ENCODE data around the gene CCNY.

CCNY gene

GRCh38 chr10:35540296-35541164 lies 204.2 kb downstream of the CCNY start:
- Histone ChIP-seq H3K27ac (no peak overlapping the region), H3K9me3 (no peaks in the 10 kb centered on the region), H3K4me1 (ENCODE audit: control insufficient read depth in 1 of 2, insufficient read depth in 1 of 2, low read depth in 1 of 2, low read length in 1 of 2) (no peaks in the 10 kb centered on the region), H3K27me3 (no peaks in the 10 kb centered on the region), H3K36me3 (peaks cover 19% of the 10 kb centered on the region), H3K4me3 (ENCODE audit: low read depth in 1 of 2, low read length in 1 of 2) (no peak overlapping the region)
- no peak for TF ChIP-seq CTCF (IDR thresholded peaks at IDR 0.05)

- Histone ChIP-seq H3K4me1 (ENCODE audit: control insufficient read depth in 1 of 2, insufficient read depth in 1 of 2, low read depth in 1 of 2, low read length in 1 of 2) (no peaks in the 10 kb centered on the region), H3K9me3 (no peaks in the 10 kb centered on the region), H3K27me3 (no peaks in the 10 kb centered on the region), H3K27ac (no peak overlapping the region), H3K36me3 (peaks cover 16% of the 10 kb centered on the region), H3K4me3 (ENCODE audit: low read depth in 1 of 2, low read length in 1 of 2) (no peak overlapping the region)
- no peak for TF ChIP-seq CTCF (IDR thresholded peaks at IDR 0.05)
Measured at GRCh38 chr10:35541720-35542119, 205.4 kb downstream of the CCNY start.

- TF ChIP-seq CTCF (IDR thresholded peaks at IDR 0.05): no peak
- Histone ChIP-seq H3K27me3 (no peaks in the 10 kb centered on the region), H3K4me3 (ENCODE audit: low read depth in 1 of 2, low read length in 1 of 2) (no peak overlapping the region), H3K36me3 (peaks cover 16% of the 10 kb centered on the region), H3K9me3 (no peaks in the 10 kb centered on the region), H3K4me1 (ENCODE audit: control insufficient read depth in 1 of 2, insufficient read depth in 1 of 2, low read depth in 1 of 2, low read length in 1 of 2) (no peaks in the 10 kb centered on the region), H3K27ac (no peak overlapping the region)
Measured at GRCh38 chr10:35542303-35542702, 206.0 kb downstream of the CCNY start.

GRCh38 chr10:35545079-35545657 lies 208.9 kb downstream of the CCNY start:
- Histone ChIP-seq H3K4me3 (ENCODE audit: low read depth in 1 of 2, low read length in 1 of 2) (no peak overlapping the region), H3K36me3 (peaks cover 24% of the 10 kb centered on the region), H3K27ac (no peak overlapping the region), H3K9me3 (no peaks in the 10 kb centered on the region), H3K27me3 (no peaks in the 10 kb centered on the region), H3K4me1 (ENCODE audit: control insufficient read depth in 1 of 2, insufficient read depth in 1 of 2, low read depth in 1 of 2, low read length in 1 of 2) (no peaks in the 10 kb centered on the region)
- no peak for TF ChIP-seq CTCF (IDR thresholded peaks at IDR 0.05)

GRCh38 chr10:35545878-35546590 lies 209.7 kb downstream of the CCNY start:
- H3K9me3 ChIP-seq: no peaks in the 10 kb centered on the region
- no peak overlapping the region for H3K27ac ChIP-seq
- peaks cover 4 to 7% of the 10 kb centered on the region in 2 experiments for H3K4me1 ChIP-seq (ENCODE audit: control insufficient read depth in 1 of 2, insufficient read depth in 1 of 2, low read depth in 1 of 2, low read length in 1 of 2)
- no peak for TF ChIP-seq CTCF (IDR thresholded peaks at IDR 0.05)
- no peaks in the 10 kb centered on the region for H3K27me3 ChIP-seq
- H3K36me3 ChIP-seq: peaks cover 28% of the 10 kb centered on the region
- no peak overlapping the region for H3K4me3 ChIP-seq (ENCODE audit: low read depth in 1 of 2, low read length in 1 of 2)

Data from neutrophil (primary cell).